HEK293 (cell line): ENCODE results near the gene SERPINA1.

ENCODE experiments used
- CTCF ChIP-seq: fragments of 450-650 bp; formaldehyde crosslinking; IDR thresholded peaks from 2 replicates; pipeline ENCODE4 v1.5.1; 2016; ENCODE audit warnings: missing biosample characterization, missing genetic modification characterization
- GLI2 ChIP-seq: fragments of 450-650 bp; formaldehyde crosslinking; IDR thresholded peaks from 2 replicates; pipeline ENCODE4; 2017; ENCODE audit warnings: missing biosample characterization, missing genetic modification characterization, low read depth, borderline replicate concordance
- GLIS1 ChIP-seq: fragments of 450-650 bp; formaldehyde crosslinking; IDR thresholded peaks from 2 replicates; pipeline ENCODE4 v1.5.1; 2016; ENCODE audit warnings: missing biosample characterization, missing genetic modification characterization
- PBX3 ChIP-seq: sonication (generic); formaldehyde crosslinking; IDR thresholded peaks from 2 replicates; pipeline ENCODE4 v1.8.1; 2022; ENCODE audit warnings: mild to moderate bottlenecking, moderate library complexity, missing genetic modification reagents
- REST ChIP-seq: fragments of 450-650 bp; formaldehyde crosslinking; IDR thresholded peaks from 2 replicates; pipeline ENCODE4 v1.5.1; 2016; ENCODE audit warnings: missing biosample characterization, missing genetic modification characterization
- ZBTB1 ChIP-seq: fragments of 450-650 bp; formaldehyde crosslinking; IDR thresholded peaks from 2 replicates; pipeline ENCODE4 v1.5.1; 2016; ENCODE audit warnings: missing biosample characterization, missing genetic modification characterization
- ZNF10 ChIP-seq: fragments of 450-650 bp; formaldehyde crosslinking; IDR thresholded peaks from 2 replicates; pipeline ENCODE4 v1.5.1; 2017; ENCODE audit warnings: missing biosample characterization, missing genetic modification characterization
- ZNF274 ChIP-seq, 2 experiments: fragments of 200-500 bp in 1 of 2; fragments of 450-650 bp in 1 of 2; sonication (Bioruptor generic) in 1 of 2; formaldehyde crosslinking in 1 of 2; IDR thresholded peaks; 2 replicates each; pipeline versions ENCODE4 v1.5.1 to v1.6.1; 2014 to 2016; ENCODE audit warnings: borderline replicate concordance in 1 of 2, inconsistent platforms in 1 of 2, low read length in 1 of 2, missing biosample characterization in 1 of 2, missing genetic modification characterization in 1 of 2
- ZNF660 ChIP-seq: fragments of 450-650 bp; IDR thresholded peaks from 2 replicates; pipeline ENCODE4 v1.5.1; 2018; ENCODE audit warnings: missing biosample characterization, mild to moderate bottlenecking, missing genetic modification characterization

GRCh38 chr14:94328196-94328595 lies 60.2 kb downstream of the SERPINA1 start:
- TF ChIP-seq CTCF: no peak
- no peak for TF ChIP-seq PBX3 (CRISPR knock-in tag)
- TF ChIP-seq ZBTB1: no peak
- TF ChIP-seq ZNF660: no peak
- TF ChIP-seq ZNF10 (tag by site-specific recombination): no peak
- no peak for TF ChIP-seq ZNF274 (IDR thresholded peaks at IDR 0.05; ENCODE audit: low read length)
- TF ChIP-seq ZNF274 (tag by site-specific recombination; IDR thresholded peaks at IDR 0.05; ENCODE audit: borderline replicate concordance): no peak
- TF ChIP-seq GLI2 (tag by site-specific recombination): no peak
- no peak for TF ChIP-seq REST (tag by site-specific recombination)
- no peak for TF ChIP-seq GLIS1 (tag by site-specific recombination)
